OCI-LY7 (cell line): ENCODE results near the gene CUEDC2. TPM values are rescaled to one million over a fixed set of nuclear protein-coding genes. Genes with fewer than 3 reads are reported as not detected.
A peak's percentile ranks its signal among the peaks of the same experiment; 100 is the strongest.

Experiments used
- BruUV-seq: library from RNA; stranded (reverse); fragments of 400-500 nt; replicated peaks from 2 replicates; lab custom pipeline; 2021; lab: Mats Ljungman, UMichigan
- CTCF ChIA-PET: fragments of 300-600 bp; sonication (Branson Sonifier 250); formaldehyde crosslinking; loops from one replicate; lab custom pipeline; 2022; ENCODE audit warnings: antibody characterized with exemption; ENCODE audit not compliant: unreplicated experiment; lab: Charles Lee
- POLR2A ChIA-PET: fragments of 300-600 bp; sonication (Branson Sonifier 250); formaldehyde crosslinking; loops from one replicate; lab custom pipeline; 2022; ENCODE audit warnings: antibody characterized with exemption; lab: Charles Lee
- DNase-seq: peaks from one replicate; pipeline ENCODE4 v3.0.0-alpha.2; 2015; ENCODE audit warnings: low spot score
- H2AFZ ChIP-seq: fragments of 200-600 bp; sonication (generic), shearing (Covaris generic); 2 replicates; pipeline ENCODE4 v1.6.1; 2014; ENCODE audit warnings: mild to moderate bottlenecking, antibody characterized with exemption, low read length, moderate library complexity
- H3K27ac ChIP-seq: fragments of 200-600 bp; sonication (generic); 2 replicates; pipeline ENCODE4 v1.5.1; 2014; ENCODE audit warnings: mixed run types, low read depth, mild to moderate bottlenecking, moderate library complexity, low read length, inconsistent platforms; ENCODE audit not compliant: poor library complexity, severe bottlenecking
- H3K36me3 ChIP-seq: fragments of 200-600 bp; sonication (generic); 2 replicates; pipeline ENCODE4 v1.6.1; 2014; ENCODE audit warnings: mild to moderate bottlenecking, antibody characterized with exemption, low read length, moderate library complexity, mixed read lengths; ENCODE audit not compliant: insufficient read depth
- H3K4me1 ChIP-seq: fragments of 200-600 bp; sonication (generic); 2 replicates; pipeline ENCODE4 v1.5.1; 2014; ENCODE audit warnings: mild to moderate bottlenecking, low read length; ENCODE audit not compliant: insufficient read depth, poor library complexity, severe bottlenecking
- H3K4me2 ChIP-seq: fragments of 200-600 bp; sonication (generic); 2 replicates; pipeline ENCODE4 v1.6.1; 2014; ENCODE audit warnings: mild to moderate bottlenecking, low read length
- H3K4me3 ChIP-seq: fragments of 200-600 bp; sonication (generic); 2 replicates; pipeline ENCODE4 v1.5.1; 2014; ENCODE audit warnings: mild to moderate bottlenecking, low read depth, low read length; ENCODE audit not compliant: poor library complexity, severe bottlenecking
- H3K79me2 ChIP-seq: fragments of 200-600 bp; sonication (generic); 2 replicates; pipeline ENCODE4 v1.6.1; 2016; ENCODE audit warnings: low read depth, mild to moderate bottlenecking, low read length, moderate library complexity, mixed read lengths; ENCODE audit not compliant: insufficient read depth
- H3K9me2 ChIP-seq: fragments of 200-600 bp; sonication (generic); 2 replicates; pipeline ENCODE4 v1.6.1; 2016; ENCODE audit warnings: mild to moderate bottlenecking, low read length, mixed read lengths; ENCODE audit not compliant: insufficient read depth
- H3K9me3 ChIP-seq: fragments of 200-600 bp; sonication (generic); 2 replicates; pipeline ENCODE4 v1.6.1; 2014; ENCODE audit warnings: mild to moderate bottlenecking, mixed run types, low read length, mixed read lengths
- H4K20me1 ChIP-seq: fragments of 200-600 bp; sonication (generic); 2 replicates; pipeline ENCODE4 v1.6.1; 2014; ENCODE audit warnings: mild to moderate bottlenecking, antibody characterized with exemption, low read length, moderate library complexity, mixed read lengths; ENCODE audit not compliant: insufficient read depth
- EZH2phosphoT487 ChIP-seq: fragments of 200-600 bp; sonication (generic); IDR thresholded peaks from 2 replicates; pipeline ENCODE4 v1.6.1; 2018; ENCODE audit warnings: low read depth, borderline replicate concordance, mild to moderate bottlenecking, mixed run types, antibody characterized with exemption, low read length, moderate library complexity, mixed read lengths
- intact Hi-C: fragments of 100-400 bp; cut with micrococcal nuclease; formaldehyde crosslinking; loops from one replicate; pipeline ENCODE4 v1.10.0; 2022; ENCODE audit not compliant: unreplicated experiment
- total RNA-seq, 2 experiments: library from RNA; depleted of rRNA in 1 of 2; stranded (reverse); fragments of >200 nt in 1 of 2; shearing (Covaris generic) in 1 of 2; gene quantifications; 2 replicates each; pipeline ENCODE4 v1.2.3, GENCODE V29; 2014 to 2022
- TF ChIP-seq, protein P1 (sequence below): fragments of 200-600 bp; sonication (generic); conservative IDR thresholded peaks from 2 replicates; pipeline ENCODE4 v1.5.1; 2014; ENCODE audit warnings: mild to moderate bottlenecking, antibody characterized with exemption, low read length, moderate library complexity, mixed read lengths

Gene CUEDC2
- total RNA-seq, 2 experiments from 2014 or later, result 48.9 to 73.3 TPM

DNA sequence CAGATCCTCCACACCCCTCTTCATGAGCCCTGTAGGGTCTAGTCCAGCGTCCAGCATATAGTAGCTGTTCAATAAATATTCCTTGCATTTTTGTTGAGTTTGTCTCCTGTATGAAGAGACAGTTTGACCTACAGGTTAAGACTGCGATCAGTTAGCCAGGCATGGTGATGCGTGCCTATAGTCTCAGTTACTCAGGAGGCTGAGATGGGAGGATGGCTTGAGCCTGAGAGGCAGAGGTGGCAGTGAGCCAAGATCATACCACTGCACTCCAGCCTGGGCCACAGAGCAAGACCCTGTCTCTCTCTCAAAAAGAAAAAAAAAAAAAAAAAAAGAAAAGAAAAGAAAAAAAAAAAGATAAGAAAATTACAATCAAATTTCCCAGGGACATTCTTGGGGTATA lies 5.1 kb upstream of the CUEDC2 start:
- Histone ChIP-seq H3K4me2 (no peak overlapping the region), H3K36me3 (no peaks in the 10 kb centered on the region), H3K4me1 (peaks cover 16% of the 10 kb centered on the region), H2AFZ (no peak overlapping the region), H3K79me2 (no peaks in the 10 kb centered on the region), H3K4me3 (no peak overlapping the region), H3K9me2 (no peaks in the 10 kb centered on the region), H3K27ac (no peak overlapping the region), H4K20me1 (no peaks in the 10 kb centered on the region), H3K9me3 (no peaks in the 10 kb centered on the region)
- intact Hi-C loops, result no loop called here
- no peak for DNase-seq
- no TSS peak for BruUV-seq
- no peak for TF ChIP-seq EZH2phosphoT487
- TF ChIP-seq, protein P1, sequence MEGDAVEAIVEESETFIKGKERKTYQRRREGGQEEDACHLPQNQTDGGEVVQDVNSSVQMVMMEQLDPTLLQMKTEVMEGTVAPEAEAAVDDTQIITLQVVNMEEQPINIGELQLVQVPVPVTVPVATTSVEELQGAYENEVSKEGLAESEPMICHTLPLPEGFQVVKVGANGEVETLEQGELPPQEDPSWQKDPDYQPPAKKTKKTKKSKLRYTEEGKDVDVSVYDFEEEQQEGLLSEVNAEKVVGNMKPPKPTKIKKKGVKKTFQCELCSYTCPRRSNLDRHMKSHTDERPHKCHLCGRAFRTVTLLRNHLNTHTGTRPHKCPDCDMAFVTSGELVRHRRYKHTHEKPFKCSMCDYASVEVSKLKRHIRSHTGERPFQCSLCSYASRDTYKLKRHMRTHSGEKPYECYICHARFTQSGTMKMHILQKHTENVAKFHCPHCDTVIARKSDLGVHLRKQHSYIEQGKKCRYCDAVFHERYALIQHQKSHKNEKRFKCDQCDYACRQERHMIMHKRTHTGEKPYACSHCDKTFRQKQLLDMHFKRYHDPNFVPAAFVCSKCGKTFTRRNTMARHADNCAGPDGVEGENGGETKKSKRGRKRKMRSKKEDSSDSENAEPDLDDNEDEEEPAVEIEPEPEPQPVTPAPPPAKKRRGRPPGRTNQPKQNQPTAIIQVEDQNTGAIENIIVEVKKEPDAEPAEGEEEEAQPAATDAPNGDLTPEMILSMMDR, result no peak
- ChIA-PET CTCF (no interaction called here), POLR2A (no interaction called here)

DNA sequence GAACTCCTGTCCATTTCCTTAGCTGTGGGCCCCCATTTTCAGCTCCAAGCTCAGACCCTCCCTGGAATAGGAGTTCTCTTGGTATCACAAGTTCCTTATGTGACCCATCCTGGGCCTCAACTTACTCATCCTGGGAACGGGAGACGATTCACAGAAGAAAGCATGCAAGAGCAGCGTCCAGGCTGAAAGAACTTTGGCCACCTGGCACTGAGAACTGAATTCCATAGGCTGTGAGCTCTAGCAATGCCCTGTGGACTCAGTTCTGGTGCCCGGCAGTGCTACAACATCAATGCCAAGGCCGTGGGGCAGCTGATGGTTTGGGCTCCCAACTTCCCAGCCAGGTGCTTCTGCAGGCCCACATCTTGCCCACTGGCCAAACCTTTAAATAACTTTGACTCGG lies 3.9 kb upstream of the CUEDC2 start:
- H2AFZ ChIP-seq, result no peak overlapping the region
- BruUV-seq, result no TSS peak
- H3K79me2 ChIP-seq, result peaks cover 9% of the 10 kb centered on the region; the same call in 1 of the 2 replicates
- intact Hi-C loops, result no loop called here
- TF ChIP-seq, protein P1, result no peak
- no peak for TF ChIP-seq EZH2phosphoT487
- no peaks in the 10 kb centered on the region for H3K9me2 ChIP-seq
- H3K4me3 ChIP-seq, result no peak overlapping the region
- POLR2A ChIA-PET, result interaction anchor here (0.7 kb wide), 2 partner anchors 42 to 268 kb away, joined by 3 read pairs; no protein-coding TSS in a partner anchor
- no peak for DNase-seq
- H3K4me1 ChIP-seq, result peaks cover 20% of the 10 kb centered on the region
- CTCF ChIA-PET, result no interaction called here
- H3K27ac ChIP-seq, result no peak overlapping the region
- H4K20me1 ChIP-seq, result no peaks in the 10 kb centered on the region
- no peak overlapping the region for H3K4me2 ChIP-seq
- H3K9me3 ChIP-seq, result no peaks in the 10 kb centered on the region
- no peaks in the 10 kb centered on the region for H3K36me3 ChIP-seq

DNA sequence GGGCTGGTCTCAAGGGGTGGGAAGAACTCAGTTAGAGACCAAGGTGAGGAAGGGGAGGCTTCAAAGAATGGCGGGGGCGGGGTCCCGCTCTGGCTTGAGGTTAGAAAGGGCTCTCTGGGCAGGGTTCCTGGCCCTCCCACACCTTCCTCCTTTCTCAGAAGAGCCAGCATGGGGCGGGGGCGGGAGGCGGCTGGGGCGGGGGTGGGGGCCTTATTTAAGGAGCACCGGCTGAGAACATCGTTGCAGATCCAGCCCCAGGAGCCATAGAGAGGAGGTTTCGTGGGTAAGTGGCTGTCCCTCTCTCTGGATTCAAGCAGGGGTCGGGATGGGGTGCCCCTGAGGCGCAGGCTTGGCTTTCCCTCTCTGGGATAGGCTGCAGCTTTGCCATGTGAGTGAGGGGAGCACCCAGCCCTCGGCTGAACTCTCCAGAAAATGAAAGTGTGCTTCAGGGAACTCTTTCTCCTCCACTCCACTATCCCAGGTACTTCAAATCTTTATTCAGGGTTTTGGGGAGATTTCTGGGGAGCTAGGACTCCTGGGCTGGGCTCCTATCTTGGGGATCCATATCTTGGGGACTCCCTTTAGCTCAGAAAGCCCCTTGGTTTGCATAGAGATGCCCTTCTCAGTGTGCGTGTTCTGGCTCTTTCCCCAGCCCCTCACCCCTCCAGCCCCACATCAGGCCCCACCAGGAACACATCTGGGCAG lies 3.3 kb upstream of the CUEDC2 start:
- H3K27ac ChIP-seq, result no peak overlapping the region
- no peak overlapping the region for H3K4me3 ChIP-seq
- no peak overlapping the region for H2AFZ ChIP-seq
- H4K20me1 ChIP-seq, result no peaks in the 10 kb centered on the region
- no TSS peak for BruUV-seq
- ChIA-PET POLR2A (interaction anchor here (0.7 to 2.8 kb wide), 3 partner anchors 14 to 41 kb away, joined by 3 to 22 read pairs (median 3); partner anchors contain the start of gene C10orf95), CTCF (no interaction called here)
- no peaks in the 10 kb centered on the region for H3K9me3 ChIP-seq
- peaks cover 11% of the 10 kb centered on the region; the same call in 1 of the 2 replicates for H3K79me2 ChIP-seq
- no peak for DNase-seq
- no peaks in the 10 kb centered on the region for H3K9me2 ChIP-seq
- intact Hi-C loops, result no loop called here
- peaks cover 19% of the 10 kb centered on the region for H3K4me1 ChIP-seq
- no peak for TF ChIP-seq EZH2phosphoT487
- peak overlapping the region; percentile 21; the same call in 1 of the 2 replicates for H3K4me2 ChIP-seq
- H3K36me3 ChIP-seq, result no peaks in the 10 kb centered on the region
